HepG2 (cell line): ENCODE data around the gene ROS1. TPM values are rescaled to one million over a fixed set of nuclear protein-coding genes. Genes with fewer than 3 reads are reported as not detected.

Experiments
- ATAC-seq: fragments of 200-7000 bp; cut with Tn5 transposase; 3 replicates; pipeline ENCODE4 v1.9.1; 2020; ENCODE audit warnings: mild to moderate bottlenecking, moderate library complexity
- BruUV-seq: library from RNA; stranded (reverse); fragments of 400-500 nt; replicated peaks from 2 replicates; lab custom pipeline; 2021; lab: Mats Ljungman, UMichigan
- CTCF ChIA-PET: fragments of 300-600 bp; formaldehyde crosslinking; extraction: SDS; loops from one replicate; lab custom pipeline; 2021; ENCODE audit warnings: low total read pairs, inconsistent platforms, low intra/inter-chr PET ratio; lab: Yijun Ruan, JAX
- POLR2A ChIA-PET: fragments of 350-600 bp; sonication (Branson Sonifier 250); formaldehyde crosslinking; loops from one replicate; lab custom pipeline; 2020; ENCODE audit warnings: antibody characterized with exemption, inconsistent platforms; lab: Yijun Ruan, JAX
- DNase-seq: peaks from one replicate; pipeline ENCODE4 v3.0.0-alpha.2; 2015; ENCODE audit warnings: low spot score
- FAIRE-seq: peaks from 3 replicates; lab custom pipeline; 2011; peaks lifted over from hg19 to GRCh38; lab: Jason Lieb, UNC
- H2AFZ ChIP-seq: one replicate; pipeline ENCODE4 v1.6.1; 2011; ENCODE audit warnings: low read length, inconsistent platforms
- H3K27ac ChIP-seq: fragments of 300-600 bp; 3 replicates; pipeline ENCODE4 v1.8.0; 2011; ENCODE audit warnings: mixed run types, mild to moderate bottlenecking, mixed read lengths, low read length, inconsistent platforms; ENCODE audit not compliant: insufficient read depth; ENCODE audit errors: extremely low read length
- H3K27me3 ChIP-seq, 2 experiments: fragments of 200-600 bp in 1 of 2; 2 replicates in 1 of 2; 3 replicates in 1 of 2; pipeline versions ENCODE4 v1.6.0 to v1.8.0; 2011; ENCODE audit warnings: low read length in 2 of 2, mild to moderate bottlenecking in 2 of 2, moderate library complexity in 2 of 2, inconsistent platforms in 1 of 2; ENCODE audit not compliant: insufficient read depth in 2 of 2, control insufficient read depth in 1 of 2
- H3K36me3 ChIP-seq, 2 experiments: fragments of 200-600 bp in 1 of 2; replicated peaks in 1 of 2; 2 replicates in 1 of 2; 3 replicates in 1 of 2; pipeline versions ENCODE4 v1.5.1 to v1.8.0; 2011; ENCODE audit warnings: low read length in 2 of 2, inconsistent platforms in 1 of 2; ENCODE audit not compliant: insufficient read depth in 2 of 2, control insufficient read depth in 1 of 2
- H3K4me1 ChIP-seq: 2 replicates; pipeline ENCODE4 v1.5.1; 2012; ENCODE audit warnings: low read length, inconsistent platforms; ENCODE audit not compliant: insufficient read depth
- H3K4me2 ChIP-seq: 2 replicates; pipeline ENCODE4 v1.6.0; 2011; ENCODE audit warnings: low read depth, low read length, inconsistent platforms
- H3K4me3 ChIP-seq, 3 experiments: fragments of 200-600 bp in 1 of 3; sonication (generic), shearing (Covaris generic) in 1 of 3; replicated peaks in 1 of 3; 2 replicates each; pipeline ENCODE4 v1.5.1; 2011 to 2016; ENCODE audit warnings: low read length in 3 of 3, inconsistent platforms in 2 of 3, low read depth in 2 of 3, mild to moderate bottlenecking in 2 of 3, control low read depth in 1 of 3, mixed read lengths in 1 of 3; ENCODE audit not compliant: insufficient read depth in 1 of 3
- H3K79me2 ChIP-seq: one replicate; pipeline ENCODE4 v1.6.1; 2011; ENCODE audit warnings: low read length, inconsistent platforms; ENCODE audit not compliant: insufficient read depth
- H3K9ac ChIP-seq: 2 replicates; pipeline ENCODE4 v1.6.0; 2011; ENCODE audit warnings: mild to moderate bottlenecking, low read depth, low read length, inconsistent platforms; ENCODE audit not compliant: insufficient read depth
- H3K9me3 ChIP-seq: 2 replicates; pipeline ENCODE4 v1.5.1; 2012; ENCODE audit warnings: mild to moderate bottlenecking, low read length
- H4K20me1 ChIP-seq: 2 replicates; pipeline ENCODE4 v1.6.0; 2011; ENCODE audit warnings: inconsistent platforms, mild to moderate bottlenecking, low read length, moderate library complexity; ENCODE audit not compliant: insufficient read depth
- AFF4 ChIP-seq: sonication (generic); formaldehyde crosslinking; IDR thresholded peaks from 2 replicates; pipeline ENCODE4 v1.4.0; 2020; ENCODE audit warnings: missing genetic modification reagents
- CHD4 ChIP-seq: fragments of 200-600 bp; sonication (generic); IDR thresholded peaks from 2 replicates; pipeline ENCODE4 v1.7.0; 2017; ENCODE audit warnings: mild to moderate bottlenecking, low read length, borderline replicate concordance
- FOXK2 ChIP-seq: fragments of 450-650 bp; IDR thresholded peaks from 2 replicates; pipeline ENCODE4 v1.6.1; 2016
- LCORL ChIP-seq, 2 experiments: fragments of 450-650 bp in 1 of 2; sonication (generic) in 1 of 2; formaldehyde crosslinking in 1 of 2; IDR thresholded peaks; 2 replicates each; pipeline versions ENCODE4 v1.5.0 to v1.6.1; 2017 to 2020; ENCODE audit warnings: antibody characterized with exemption in 1 of 2, missing genetic modification reagents in 1 of 2
- SNRNP70 ChIP-seq: fragments of 200-400 bp; formaldehyde crosslinking; IDR thresholded peaks from 2 replicates; pipeline ENCODE4 v1.6.1; 2017; ENCODE audit warnings: mild to moderate bottlenecking, low read depth, low read length, moderate library complexity
- SRSF9 ChIP-seq: fragments of 200-400 bp; formaldehyde crosslinking; IDR thresholded peaks from 2 replicates; pipeline ENCODE4 v1.6.1; 2018; ENCODE audit warnings: borderline replicate concordance, mild to moderate bottlenecking, low read depth, low read length; ENCODE audit not compliant: insufficient read depth, poor library complexity, severe bottlenecking
- TOPORS ChIP-seq: sonication (generic); formaldehyde crosslinking; IDR thresholded peaks from 2 replicates; pipeline ENCODE4 v1.8.0; 2023; ENCODE audit warnings: mild to moderate bottlenecking, missing genetic modification reagents
- ZNF530 ChIP-seq: sonication (generic); formaldehyde crosslinking; IDR thresholded peaks from 2 replicates; pipeline ENCODE4 v1.5.0; 2020; ENCODE audit warnings: low read depth, mild to moderate bottlenecking, missing genetic modification reagents
- ZNF777 ChIP-seq: sonication (generic); formaldehyde crosslinking; IDR thresholded peaks from 2 replicates; pipeline ENCODE4 v1.4.0; 2020; ENCODE audit warnings: missing genetic modification reagents
- WGBS: methylation state at CpG from one replicate; pipeline ENCODE4 v1.1.6; 2017; ENCODE audit warnings: low lambda C conversion rate; 5-methylcytosine and 5-hydroxymethylcytosine counted together
- in situ Hi-C: cut with HindIII; loops from 2 replicates; pipeline ENCODE4 v1.10.0; 2017; ENCODE audit warnings: low pct_unique_long_range_greater_than_20kb; ENCODE audit not compliant: extremely low pct_ligation_motif_present
- intact Hi-C: fragments of 100-400 bp; cut with micrococcal nuclease; formaldehyde crosslinking; loops from one replicate; pipeline ENCODE4 v1.10.0; 2022; ENCODE audit not compliant: unreplicated experiment
- polyA plus RNA-seq, 8 experiments: library from polyadenylated mRNA; depleted of rRNA in 3 of 8; stranded (reverse) in 7 of 8; unstranded in 1 of 8; fragments of >200 nt; fragmentation: Illumina TruSeq in 4 of 8; extraction: Trizol in 4 of 8; gene quantifications; 2 replicates each; pipeline versions ENCODE4 v1.2.1 to v1.2.3, GENCODE V29; 2011 to 2016; ENCODE audit warnings: low read depth in 4 of 8, missing spikeins in 1 of 8, mixed read lengths in 1 of 8; ENCODE audit not compliant: insufficient read depth in 1 of 8
- total RNA-seq, 5 experiments: library from RNA; depleted of rRNA; stranded (reverse); fragments of >200 nt; fragmentation: Illumina TruSeq; extraction: Trizol; gene quantifications; 2 replicates each; pipeline ENCODE4 v1.2.3, GENCODE V29; 2016; ENCODE audit warnings: low read depth in 1 of 5

The ROS1 gene
- total and polyA plus RNA-seq, 2 of the 13 experiments (the other 11 are each of a cell fraction or from before 2014, with no cell fraction given) = not detected

DNA sequence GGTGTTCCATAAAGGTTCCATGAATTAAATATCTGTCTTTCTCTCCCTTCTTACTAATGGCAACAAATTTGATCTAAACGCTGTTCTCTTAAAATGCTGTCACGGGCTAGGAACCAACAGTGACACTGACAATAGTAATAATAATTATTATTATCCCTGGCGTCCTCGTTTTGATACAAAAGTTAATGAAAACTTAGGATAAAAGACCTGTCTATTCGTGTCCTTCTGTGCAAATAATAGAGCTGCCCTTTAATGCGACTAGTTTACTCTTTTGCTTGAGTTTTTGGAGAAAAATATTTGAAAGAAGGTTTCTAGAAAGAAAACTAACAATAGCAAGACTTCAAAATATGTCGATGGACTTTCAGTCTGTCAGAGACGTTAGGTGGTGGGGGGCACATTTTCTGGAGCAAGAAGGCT lies 156.1 kb downstream of the ROS1 start:
- FAIRE-seq = no peak

More for the DNA sequence above, 156.1 kb downstream of the ROS1 start:
- POLR2A ChIA-PET = no interaction called here
- H3K9ac ChIP-seq = no peak overlapping the region
- no peak overlapping the region for H3K4me2 ChIP-seq
- CTCF ChIA-PET = no interaction called here
- no peak overlapping the region for H3K4me3 ChIP-seq
- H3K27ac ChIP-seq = no peak overlapping the region
- H3K9me3 ChIP-seq = no peaks in the 10 kb centered on the region
- no peak for ATAC-seq
- H3K36me3 ChIP-seq = no peaks in the 10 kb centered on the region
- in situ Hi-C loops (no loop called here), intact Hi-C loops (no loop called here)
- peaks cover 17% of the 10 kb centered on the region for H3K4me1 ChIP-seq
- DNase-seq = no peak
- H3K27me3 ChIP-seq = peaks cover 16 to 67% of the 10 kb centered on the region in 2 experiments
- no peak overlapping the region for H2AFZ ChIP-seq
- no peak for TF ChIP-seq FOXK2
- no peak for TF ChIP-seq ZNF777
- TF ChIP-seq SNRNP70 = no peak
- no peak for TF ChIP-seq SRSF9
- no peak for TF ChIP-seq CHD4
- no peak for TF ChIP-seq TOPORS (CRISPR knock-in tag)
- no peak for TF ChIP-seq AFF4
- no peak for TF ChIP-seq ZNF530 (CRISPR knock-in tag)
- TF ChIP-seq LCORL (IDR thresholded peaks at IDR 0.05) = no peak
- TF ChIP-seq LCORL (CRISPR knock-in tag; IDR thresholded peaks at IDR 0.05) = no peak
- H4K20me1 ChIP-seq = no peaks in the 10 kb centered on the region
- H3K79me2 ChIP-seq = no peaks in the 10 kb centered on the region
- 12% methylated on average over 8 of the region's 8 CpGs for WGBS
- no TSS peak for BruUV-seq
